Measurements from ENCODE around the gene ARHGAP19.

The ARHGAP19 gene

DNA sequence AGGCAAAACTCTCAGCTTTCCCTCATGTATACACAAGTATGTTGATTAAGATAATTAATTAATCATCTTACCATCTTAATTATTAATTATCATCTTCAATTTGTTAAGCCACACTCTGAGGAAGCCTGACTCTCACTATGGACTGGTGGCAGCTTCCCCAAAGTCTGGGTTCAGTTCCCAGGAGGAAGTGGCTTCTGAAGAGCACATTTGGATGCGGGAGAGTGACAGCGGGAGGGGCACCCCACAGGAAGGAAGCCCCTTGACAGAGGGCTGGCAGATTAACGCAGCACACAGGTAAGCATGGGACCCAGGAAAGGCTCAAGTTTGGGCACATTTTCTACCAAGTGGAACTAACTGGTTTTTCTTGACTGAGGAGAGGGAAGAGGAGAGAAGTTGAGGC is 93.3 kb downstream of the ARHGAP19 start:
- no peaks in the 10 kb centered on the region for H3K27me3 Mint-ChIP-seq
- no peak for ATAC-seq (replicated peaks)
- H3K4me3 Mint-ChIP-seq, result no peak overlapping the region

DNA sequence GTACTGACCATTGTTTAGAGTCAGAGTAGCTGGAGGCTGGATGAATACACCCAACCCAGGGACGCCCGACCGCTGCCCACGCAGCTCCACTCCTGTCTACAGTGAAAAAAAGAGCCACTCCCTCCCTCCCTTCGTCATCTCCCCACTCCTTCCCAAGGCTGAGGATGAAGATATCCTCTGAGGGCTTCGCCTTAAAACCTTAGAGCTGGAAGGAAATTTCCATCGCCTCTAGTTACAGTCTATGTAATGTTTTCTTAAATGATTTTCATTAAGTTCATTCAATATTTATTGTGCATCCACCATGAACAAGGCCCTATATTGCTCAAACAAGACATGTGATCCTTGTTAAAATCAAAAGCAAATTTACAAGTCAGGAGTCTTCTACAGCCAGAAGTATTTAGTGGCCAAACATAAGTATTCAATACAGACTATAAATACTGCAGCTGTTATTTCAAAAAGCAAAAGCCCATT is 95.4 kb downstream of the ARHGAP19 start:
- no peak overlapping the region for H3K27ac Mint-ChIP-seq
- ATAC-seq (replicated peaks), result no peak
- peaks cover 9 to 11% of the 10 kb centered on the region in 2 donors for H3K4me1 Mint-ChIP-seq (ENCODE audit: low read depth in 2 of 2)
- no peak for DNase-seq
- H3K9me3 Mint-ChIP-seq, result no peaks in the 10 kb centered on the region
- H3K27me3 Mint-ChIP-seq, result peaks cover 15 to 16% of the 10 kb centered on the region in 2 donors
- H3K36me3 Mint-ChIP-seq (ENCODE audit: insufficient read depth), result no peaks in the 10 kb centered on the region
- H3K4me3 Mint-ChIP-seq, result peak overlapping the region; percentile 36 to 86

More for the DNA sequence above, 93.3 kb downstream of the ARHGAP19 start:
- H3K9me3 Mint-ChIP-seq, result no peaks in the 10 kb centered on the region
- H3K4me1 Mint-ChIP-seq (ENCODE audit: low read depth in 2 of 2), result peaks cover 9 to 11% of the 10 kb centered on the region in 2 donors
- no peak for DNase-seq
- peaks cover 4% of the 10 kb centered on the region for H3K36me3 Mint-ChIP-seq (ENCODE audit: insufficient read depth)
- H3K27ac Mint-ChIP-seq, result no peak overlapping the region

- DNase-seq (peak; percentile 58 to 62 (median 59)), ATAC-seq (replicated peaks) (peak; percentile 88)
- H3K27me3 Mint-ChIP-seq, result peaks cover 16 to 18% of the 10 kb centered on the region in 2 donors
- H3K36me3 Mint-ChIP-seq (ENCODE audit: insufficient read depth), result no peaks in the 10 kb centered on the region
- H3K4me3 Mint-ChIP-seq, result peak overlapping the region; percentile 83 to 86
- no peak overlapping the region for H3K27ac Mint-ChIP-seq
- H3K4me1 Mint-ChIP-seq (ENCODE audit: low read depth in 2 of 2), result peaks cover 9 to 11% of the 10 kb centered on the region in 2 donors
- no peaks in the 10 kb centered on the region for H3K9me3 Mint-ChIP-seq
These were observed 96.0 kb downstream of the ARHGAP19 start for GRCh38 chr10:97196223-97197029.

DNA sequence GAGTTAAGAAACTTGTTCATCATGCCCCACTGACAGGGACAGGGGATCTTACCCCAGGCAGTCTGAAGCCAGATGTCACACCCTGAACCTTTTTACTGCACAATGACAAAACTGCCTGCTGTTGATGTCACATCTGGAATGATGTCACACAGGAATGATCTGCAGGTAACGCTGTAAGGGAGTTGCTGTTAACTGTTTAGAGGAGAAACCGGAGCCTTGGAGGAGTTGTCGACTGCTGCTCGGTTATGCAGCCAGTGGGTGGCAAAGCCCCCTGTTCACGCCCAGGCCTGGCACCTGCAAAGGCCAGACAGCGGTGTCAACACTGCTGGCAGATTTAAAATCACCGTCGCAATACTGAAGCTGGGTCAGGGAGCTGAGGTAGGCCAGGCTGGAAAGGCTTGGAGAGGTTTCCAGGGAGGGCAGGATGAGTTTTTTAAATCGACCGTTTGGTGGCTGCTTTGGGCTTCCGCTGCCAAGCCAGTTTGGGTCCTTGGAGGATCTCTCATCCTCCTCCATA is 96.7 kb downstream of the ARHGAP19 start:
- H3K4me3 Mint-ChIP-seq, result peak overlapping the region; percentile 83 to 86
- no peak for ATAC-seq (replicated peaks)
- no peaks in the 10 kb centered on the region for H3K36me3 Mint-ChIP-seq (ENCODE audit: insufficient read depth)

GRCh38 chr10:97192952-97193435 is 99.4 kb downstream of the ARHGAP19 start:
- H3K4me3 Mint-ChIP-seq, result no peak overlapping the region
- ATAC-seq (replicated peaks), result no peak

More for the DNA sequence above, 96.7 kb downstream of the ARHGAP19 start:
- no peak for DNase-seq
- H3K4me1 Mint-ChIP-seq (ENCODE audit: low read depth in 2 of 2), result peaks cover 8 to 9% of the 10 kb centered on the region in 2 donors
- peaks cover 16 to 18% of the 10 kb centered on the region in 2 donors for H3K27me3 Mint-ChIP-seq
- H3K9me3 Mint-ChIP-seq, result no peaks in the 10 kb centered on the region
- H3K27ac Mint-ChIP-seq, result no peak overlapping the region

DNA sequence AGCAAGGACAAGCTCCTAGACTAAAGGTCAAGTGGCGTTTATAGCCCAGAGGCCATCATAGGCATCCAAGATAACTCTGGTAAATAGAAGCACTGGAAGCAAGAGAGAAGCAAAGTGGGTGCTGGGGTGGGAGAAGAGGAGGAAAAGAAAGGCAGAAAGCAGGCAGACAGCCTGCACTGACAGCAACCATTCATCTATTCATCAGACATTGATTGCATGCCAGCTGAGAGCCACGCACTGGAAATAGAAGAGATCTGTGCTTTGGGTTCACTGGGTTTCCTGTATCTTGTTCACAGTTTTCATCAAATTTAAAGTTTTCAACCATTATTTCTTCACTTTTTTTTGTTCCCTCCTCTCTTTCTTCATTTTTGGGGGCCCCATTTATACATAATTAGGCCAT is 102.0 kb downstream of the ARHGAP19 start:
- ATAC-seq (replicated peaks), result no peak
- Mint-ChIP-seq H3K4me3 (no peak overlapping the region), H3K36me3 (ENCODE audit: insufficient read depth) (no peaks in the 10 kb centered on the region), H3K27ac (no peak overlapping the region), H3K27me3 (peaks cover 57% of the 10 kb centered on the region in 2 donors), H3K9me3 (no peaks in the 10 kb centered on the region), H3K4me1 (ENCODE audit: low read depth in 2 of 2) (peaks cover 4 to 5% of the 10 kb centered on the region in 2 donors)
- no peak for DNase-seq

More at GRCh38 chr10:97192952-97193435, 99.4 kb downstream of the ARHGAP19 start:
- Mint-ChIP-seq H3K27me3 (peaks cover 35% of the 10 kb centered on the region in 2 donors), H3K36me3 (ENCODE audit: insufficient read depth) (no peaks in the 10 kb centered on the region), H3K4me1 (ENCODE audit: low read depth in 2 of 2) (peaks cover 4 to 9% of the 10 kb centered on the region in 2 donors), H3K27ac (no peak overlapping the region), H3K9me3 (no peaks in the 10 kb centered on the region)
- DNase-seq, result no peak

- Mint-ChIP-seq H3K4me1 (ENCODE audit: low read depth in 2 of 2) (peaks cover 4 to 9% of the 10 kb centered on the region in 2 donors), H3K36me3 (ENCODE audit: insufficient read depth) (no peaks in the 10 kb centered on the region), H3K27ac (no peak overlapping the region), H3K27me3 (peaks cover 73 to 75% of the 10 kb centered on the region in 2 donors), H3K9me3 (no peaks in the 10 kb centered on the region), H3K4me3 (no peak overlapping the region)
- ATAC-seq (replicated peaks), result no peak
- no peak for DNase-seq
These were observed 104.2 kb downstream of the ARHGAP19 start for GRCh38 chr10:97188261-97188711.

GRCh38 chr10:97186911-97187310 is 105.5 kb downstream of the ARHGAP19 start:
- Mint-ChIP-seq H3K9me3 (no peaks in the 10 kb centered on the region), H3K27me3 (peaks cover 74 to 75% of the 10 kb centered on the region in 2 donors), H3K4me3 (no peak overlapping the region), H3K36me3 (ENCODE audit: insufficient read depth) (no peaks in the 10 kb centered on the region), H3K27ac (no peak overlapping the region), H3K4me1 (ENCODE audit: low read depth in 2 of 2) (peaks cover 4 to 9% of the 10 kb centered on the region in 2 donors)
- no peak for DNase-seq
- no peak for ATAC-seq (replicated peaks)

DNA sequence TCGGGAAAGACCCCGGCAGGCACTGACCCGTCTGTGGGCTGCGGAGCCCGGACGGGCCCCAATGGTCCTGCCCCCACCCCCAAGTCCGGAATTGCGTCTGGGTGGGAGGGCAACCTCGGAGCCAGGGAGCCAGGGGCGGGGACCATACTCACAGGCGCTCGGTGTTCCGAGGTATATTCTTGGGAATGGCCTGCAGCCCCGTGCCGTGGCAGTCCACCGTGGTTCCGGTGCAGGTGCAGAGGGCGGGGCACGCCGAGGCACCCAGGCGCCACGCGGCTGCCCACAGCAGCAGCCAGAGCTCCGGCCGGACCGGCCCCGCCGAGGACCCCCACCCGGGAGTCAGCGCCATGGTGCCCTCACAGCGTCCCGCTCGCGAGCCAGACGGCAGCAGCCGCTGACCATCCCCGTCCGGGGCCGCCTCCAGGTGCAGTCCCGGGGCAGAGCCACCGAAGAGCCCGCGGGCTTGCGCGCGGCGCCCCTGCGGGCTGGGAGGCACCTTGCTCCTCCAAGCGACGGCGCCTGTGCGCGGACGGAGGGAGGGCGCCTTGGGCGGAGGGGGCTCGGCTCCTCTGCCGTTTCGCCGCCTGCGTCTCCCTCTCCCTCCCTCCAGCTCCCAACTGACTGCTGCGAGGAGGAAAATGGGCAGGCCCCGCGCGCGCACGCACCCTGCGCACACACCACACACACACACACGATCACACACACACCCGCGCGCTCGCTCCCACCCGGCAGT is 106.9 kb downstream of the ARHGAP19 start, which contains the start of gene SLIT1:
SLIT1 (minus strand) TSS at position 634 of the 733 bp plus-strand sequence; CDS start at position 349, 285 bp downstream.
- Mint-ChIP-seq H3K9me3 (no peaks in the 10 kb centered on the region), H3K27ac (no peak within 1 kb of the TSS), H3K4me3 (peak within 1 kb of the TSS; percentile 67), H3K27me3 (peaks cover 79 to 81% of the 10 kb centered on the region in 2 donors), H3K36me3 (ENCODE audit: insufficient read depth) (no peaks in the 10 kb centered on the region), H3K4me1 (ENCODE audit: low read depth in 2 of 2) (peaks cover 4 to 9% of the 10 kb centered on the region in 2 donors)
- DNase-seq, result no peak
- ATAC-seq (replicated peaks), result no peak

DNA sequence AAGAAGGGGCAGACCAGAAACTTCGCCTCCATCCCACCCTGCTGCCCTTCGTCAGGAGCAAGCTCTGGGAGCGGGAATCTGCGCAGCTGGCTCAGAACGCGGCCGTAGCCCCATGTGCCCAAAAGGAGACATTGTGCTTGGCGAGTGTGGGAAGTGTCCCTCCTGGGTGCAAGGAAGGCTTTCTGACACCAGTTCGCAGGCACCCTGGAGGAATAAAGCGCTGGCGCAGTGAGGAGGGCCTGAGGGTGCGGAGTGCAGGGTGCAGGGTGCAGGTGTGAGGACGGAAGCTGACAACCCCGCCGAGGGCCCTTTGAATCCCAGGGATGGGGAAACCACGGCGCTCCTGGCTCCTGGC is 107.5 kb downstream of the ARHGAP19 start:
- peaks cover 81 to 86% of the 10 kb centered on the region in 2 donors for H3K27me3 Mint-ChIP-seq
- no peak overlapping the region for H3K27ac Mint-ChIP-seq
- no peaks in the 10 kb centered on the region for H3K9me3 Mint-ChIP-seq

GRCh38 chr10:97183314-97183713 is 109.1 kb downstream of the ARHGAP19 start:
- Mint-ChIP-seq H3K27ac (no peak overlapping the region), H3K9me3 (no peaks in the 10 kb centered on the region), H3K27me3 (peaks cover 67 to 76% of the 10 kb centered on the region in 2 donors), H3K4me1 (ENCODE audit: low read depth in 2 of 2) (peaks cover 4 to 9% of the 10 kb centered on the region in 2 donors), H3K36me3 (ENCODE audit: insufficient read depth) (no peaks in the 10 kb centered on the region), H3K4me3 (no peak overlapping the region)
- DNase-seq (no peak), ATAC-seq (replicated peaks) (no peak)

More for the DNA sequence above, 107.5 kb downstream of the ARHGAP19 start:
- Mint-ChIP-seq H3K4me1 (ENCODE audit: low read depth in 2 of 2) (peaks cover 4 to 9% of the 10 kb centered on the region in 2 donors), H3K36me3 (ENCODE audit: insufficient read depth) (no peaks in the 10 kb centered on the region), H3K4me3 (peak overlapping the region; percentile 47 to 57)
- ATAC-seq (replicated peaks), result no peak
- no peak for DNase-seq

DNA sequence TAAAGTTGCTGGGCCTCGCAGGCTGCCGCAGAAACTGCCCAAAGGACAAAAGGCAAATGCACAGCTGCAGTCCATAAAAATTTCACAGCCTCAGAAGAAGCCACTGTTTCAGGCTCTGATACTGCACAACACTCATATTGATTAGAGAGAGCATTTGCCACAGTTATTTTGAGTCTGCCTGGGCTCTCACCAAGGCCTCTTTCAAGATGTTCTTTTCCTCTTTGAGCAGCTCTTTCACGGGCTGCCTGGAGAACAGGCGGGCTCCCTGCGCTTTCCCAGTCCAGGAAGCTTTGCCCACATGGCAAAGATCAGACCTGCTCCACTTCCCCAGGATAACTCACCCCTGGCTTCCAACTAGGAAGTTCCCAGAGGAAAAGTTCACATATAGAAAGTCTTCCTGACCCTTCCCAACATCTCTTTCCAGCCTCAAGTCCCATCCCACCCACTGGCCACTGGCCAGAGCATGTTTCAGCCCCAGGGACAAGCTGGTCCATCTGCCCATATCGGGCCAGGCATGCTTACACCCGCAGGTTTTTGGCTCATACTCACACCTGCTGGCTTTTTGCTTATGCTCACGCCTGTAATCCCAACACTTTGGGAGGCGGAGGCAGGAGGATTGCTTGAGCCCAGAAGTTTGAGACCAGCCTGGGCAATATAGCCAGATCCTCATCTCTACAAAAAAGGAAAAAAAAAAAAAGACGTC is 110.0 kb downstream of the ARHGAP19 start:
- H3K36me3 Mint-ChIP-seq (ENCODE audit: insufficient read depth), result no peaks in the 10 kb centered on the region
- no peak overlapping the region for H3K4me3 Mint-ChIP-seq
- peaks cover 60 to 67% of the 10 kb centered on the region in 2 donors for H3K27me3 Mint-ChIP-seq
- DNase-seq, result no peak
- H3K9me3 Mint-ChIP-seq, result no peaks in the 10 kb centered on the region
- no peak overlapping the region for H3K27ac Mint-ChIP-seq
- no peak for ATAC-seq (replicated peaks)
- H3K4me1 Mint-ChIP-seq (ENCODE audit: low read depth in 2 of 2), result peaks cover 4 to 9% of the 10 kb centered on the region in 2 donors

Data from effector memory CD8-positive, alpha-beta T cell (primary cell).